Activated naive CD8-positive, alpha-beta T cell treated with anti-CD3 and anti-CD28 coated beads, Interleukin-2, amount 10 ng/mL, durations not matched to agents 7 days and 5 days (primary cell): ENCODE data around the gene CYREN. TPM values are rescaled to one million over a fixed set of nuclear protein-coding genes. Genes with fewer than 3 reads are reported as not detected.

Experiments used
- ATAC-seq: fragments of 150-1000 bp; cut with Tn5 transposase; one replicate; pipeline ENCODE4 v1.10.0; 2021; ENCODE audit warnings: low read depth, moderate library complexity
- POLR2A ChIA-PET: fragments of 350-600 bp; sonication (Branson Sonifier 250); formaldehyde crosslinking; loops from one replicate; lab custom pipeline; 2021; ENCODE audit warnings: antibody characterized with exemption; lab: Charles Lee
- DNase-seq: peaks from one replicate; pipeline ENCODE4 v3.0.0; 2021
- H3K27ac Mint-ChIP-seq: one replicate; pipeline ENCODE4 v1.8.0; 2022; ENCODE audit warnings: mild to moderate bottlenecking, mixed read lengths
- H3K27me3 Mint-ChIP-seq: one replicate; pipeline ENCODE4 v1.8.0; 2022; ENCODE audit warnings: mild to moderate bottlenecking, moderate library complexity, mixed read lengths
- H3K36me3 Mint-ChIP-seq: one replicate; pipeline ENCODE4 v1.8.0; 2021; ENCODE audit warnings: mild to moderate bottlenecking, mixed read lengths
- H3K4me1 Mint-ChIP-seq: one replicate; pipeline ENCODE4 v1.8.0; 2021; ENCODE audit warnings: mixed read lengths
- H3K4me3 Mint-ChIP-seq: one replicate; pipeline ENCODE4 v1.8.0; 2022; ENCODE audit warnings: mild to moderate bottlenecking, moderate library complexity, mixed read lengths
- H3K9me3 Mint-ChIP-seq: one replicate; pipeline ENCODE4 v1.8.0; 2021; ENCODE audit warnings: mixed read lengths
- total RNA-seq, 2 experiments: library from RNA; stranded (reverse); gene quantifications; one replicate each; pipeline ENCODE4 v1.2.3, GENCODE V29; 2021

The CYREN gene
- total RNA-seq, 2 experiments from 2014 or later, result 39.6 to 40.8 TPM

- Mint-ChIP-seq H3K27me3 (peaks cover 1% of the 10 kb centered on the region), H3K36me3 (peaks cover 10% of the 10 kb centered on the region), H3K4me3 (no peak overlapping the region), H3K9me3 (no peaks in the 10 kb centered on the region), H3K4me1 (peaks cover 17% of the 10 kb centered on the region), H3K27ac (no peak overlapping the region)
- DNase-seq, result no peak
- ATAC-seq, result no peak
- POLR2A ChIA-PET, result no interaction called here
Observed at GRCh38 chr7:135206941-135207391, 36.5 kb upstream of the CYREN start.

DNA sequence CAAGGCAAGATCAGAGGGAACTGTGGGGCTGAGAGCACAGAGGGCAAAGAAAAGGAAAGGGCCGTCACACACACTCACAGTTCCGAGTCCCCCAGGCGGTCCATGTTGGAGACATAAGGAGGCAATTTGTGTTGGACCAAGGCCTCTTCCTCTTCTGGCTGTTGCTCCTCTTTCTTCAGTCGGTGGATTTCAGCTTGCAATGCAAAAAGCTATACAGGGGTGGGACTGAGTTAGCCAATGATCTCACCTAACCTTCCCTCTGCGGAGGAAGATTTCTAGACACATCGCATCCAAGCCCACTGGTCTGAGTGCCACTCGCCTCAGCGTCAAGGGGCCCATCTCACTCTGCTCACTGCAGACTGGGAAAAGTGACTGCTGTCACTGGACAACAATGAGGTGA lies 35.3 kb upstream of the CYREN start:
- H3K36me3 Mint-ChIP-seq, result peaks cover 14% of the 10 kb centered on the region
- H3K9me3 Mint-ChIP-seq, result no peaks in the 10 kb centered on the region
- H3K27ac Mint-ChIP-seq, result no peak overlapping the region
- POLR2A ChIA-PET, result no interaction called here
- ATAC-seq, result no peak
- peaks cover 19% of the 10 kb centered on the region for H3K4me1 Mint-ChIP-seq
- H3K4me3 Mint-ChIP-seq, result no peak overlapping the region
- H3K27me3 Mint-ChIP-seq, result no peaks in the 10 kb centered on the region
- no peak for DNase-seq

DNA sequence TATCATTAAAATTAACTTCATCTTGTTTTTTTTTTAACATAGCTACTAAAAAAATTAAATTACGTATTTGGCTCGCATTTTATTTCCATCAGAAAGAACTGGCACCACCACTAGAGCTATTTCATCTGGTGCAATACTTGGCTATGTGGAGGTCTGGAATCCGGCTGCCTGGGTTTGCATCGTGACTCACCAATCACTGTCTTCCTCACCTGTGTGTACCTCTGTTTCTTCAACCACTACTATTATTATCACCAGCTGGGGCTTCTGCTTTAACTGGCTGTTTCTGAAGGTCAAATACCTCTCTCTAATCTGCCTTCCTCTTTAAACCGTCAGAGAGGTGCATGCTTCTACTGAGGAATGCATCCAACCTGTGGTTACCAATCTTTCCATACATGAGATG lies 34.4 kb upstream of the CYREN start:
- Mint-ChIP-seq H3K4me1 (peaks cover 16% of the 10 kb centered on the region), H3K9me3 (no peaks in the 10 kb centered on the region), H3K36me3 (peaks cover 14% of the 10 kb centered on the region), H3K4me3 (no peak overlapping the region), H3K27ac (no peak overlapping the region), H3K27me3 (no peaks in the 10 kb centered on the region)
- POLR2A ChIA-PET, result no interaction called here
- DNase-seq, result no peak
- no peak for ATAC-seq

DNA sequence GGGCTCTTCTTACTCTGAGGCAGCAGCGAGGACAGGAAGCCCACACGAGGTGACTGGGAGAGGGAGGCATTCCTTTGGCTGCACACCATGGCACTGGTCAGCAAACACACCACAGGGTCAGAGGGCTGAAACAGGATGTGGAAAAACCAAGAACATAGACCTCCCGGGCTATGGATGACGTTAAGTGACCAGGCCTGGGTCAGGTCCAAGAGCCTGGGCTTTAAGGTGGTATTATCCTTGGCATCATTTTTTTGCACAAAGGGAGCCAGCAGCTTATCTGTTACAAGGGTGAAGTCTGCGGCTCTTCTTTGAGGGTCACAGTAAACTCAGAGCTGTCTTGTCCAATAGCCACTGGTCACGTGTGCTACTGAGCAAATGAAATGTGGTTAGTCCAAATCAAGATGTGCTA lies 33.8 kb upstream of the CYREN start:
- Mint-ChIP-seq H3K27ac (no peak overlapping the region), H3K36me3 (peaks cover 15% of the 10 kb centered on the region), H3K27me3 (no peaks in the 10 kb centered on the region), H3K4me3 (no peak overlapping the region), H3K9me3 (no peaks in the 10 kb centered on the region), H3K4me1 (peaks cover 15% of the 10 kb centered on the region)
- POLR2A ChIA-PET, result no interaction called here
- DNase-seq (no peak), ATAC-seq (no peak)

DNA sequence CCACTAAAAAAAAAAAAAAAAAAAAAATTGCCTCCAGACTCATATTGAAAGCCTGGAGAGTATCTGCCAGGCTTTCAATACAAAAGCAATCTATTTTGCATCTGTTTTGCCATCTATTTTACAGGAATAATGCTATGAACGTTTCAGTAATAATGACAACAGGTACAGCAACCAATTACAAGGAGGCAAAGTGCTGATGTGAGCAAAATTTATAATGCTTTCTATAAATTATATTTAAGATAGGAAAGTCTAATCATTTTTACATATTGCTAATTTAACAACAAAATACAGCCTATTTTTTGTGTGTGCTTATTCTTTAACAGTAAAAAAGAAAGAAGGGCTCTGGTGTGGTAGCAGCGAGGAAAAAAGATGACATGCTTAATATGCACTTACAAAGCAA lies 30.8 kb upstream of the CYREN start:
- no peak for ATAC-seq
- DNase-seq, result no peak
- no peak overlapping the region for H3K27ac Mint-ChIP-seq
- POLR2A ChIA-PET, result no interaction called here
- peaks cover 17% of the 10 kb centered on the region for H3K36me3 Mint-ChIP-seq
- no peak overlapping the region for H3K4me3 Mint-ChIP-seq
- peaks cover 11% of the 10 kb centered on the region for H3K4me1 Mint-ChIP-seq
- no peaks in the 10 kb centered on the region for H3K27me3 Mint-ChIP-seq
- no peaks in the 10 kb centered on the region for H3K9me3 Mint-ChIP-seq

DNA sequence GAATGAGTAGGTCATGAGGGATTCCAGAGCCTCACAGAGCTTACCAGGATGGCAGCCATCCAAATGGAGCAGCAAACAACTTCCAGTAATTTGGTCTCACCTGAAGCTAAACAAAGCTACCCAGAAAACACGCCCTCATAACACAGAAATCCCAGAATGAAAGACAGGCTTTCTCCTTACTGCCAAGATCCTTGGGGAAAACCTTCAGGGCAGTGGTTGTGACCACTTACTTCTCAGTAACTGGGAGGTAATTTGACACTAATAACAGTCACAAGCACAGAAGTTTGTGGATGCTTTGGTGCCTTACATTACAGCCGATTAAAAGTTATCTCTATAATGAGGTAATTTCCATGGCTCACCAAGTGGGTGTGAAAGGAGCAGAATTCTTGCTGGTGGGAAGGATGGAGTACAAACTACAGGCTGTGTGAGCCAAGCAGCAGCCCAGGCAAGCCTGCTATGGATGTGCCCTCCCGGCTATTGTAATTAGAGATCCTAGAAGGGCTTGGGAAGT lies 30.4 kb upstream of the CYREN start:
- ATAC-seq, result no peak
- POLR2A ChIA-PET, result no interaction called here
- H3K9me3 Mint-ChIP-seq, result no peaks in the 10 kb centered on the region
- H3K4me1 Mint-ChIP-seq, result peaks cover 11% of the 10 kb centered on the region
- no peak overlapping the region for H3K27ac Mint-ChIP-seq
- no peak overlapping the region for H3K4me3 Mint-ChIP-seq
- DNase-seq, result no peak
- H3K36me3 Mint-ChIP-seq, result peaks cover 17% of the 10 kb centered on the region
- H3K27me3 Mint-ChIP-seq, result no peaks in the 10 kb centered on the region

GRCh38 chr7:135199439-135199838 lies 28.9 kb upstream of the CYREN start:
- no peak overlapping the region for H3K27ac Mint-ChIP-seq
- H3K9me3 Mint-ChIP-seq, result no peaks in the 10 kb centered on the region
- no peak for DNase-seq
- no peaks in the 10 kb centered on the region for H3K27me3 Mint-ChIP-seq
- H3K4me3 Mint-ChIP-seq, result no peak overlapping the region
- peaks cover 11% of the 10 kb centered on the region for H3K4me1 Mint-ChIP-seq
- peaks cover 14% of the 10 kb centered on the region for H3K36me3 Mint-ChIP-seq
- ATAC-seq, result no peak
- POLR2A ChIA-PET, result no interaction called here

- Mint-ChIP-seq H3K27ac (no peak overlapping the region), H3K9me3 (no peaks in the 10 kb centered on the region), H3K4me3 (no peak overlapping the region), H3K36me3 (peaks cover 8% of the 10 kb centered on the region), H3K4me1 (peaks cover 7% of the 10 kb centered on the region), H3K27me3 (no peaks in the 10 kb centered on the region)
- POLR2A ChIA-PET, result interaction anchor here (1.7 kb wide), 1 partner anchor 12 kb away, joined by 5 read pairs; the partner anchor contains the start of gene WDR91
- no peak for DNase-seq
- no peak for ATAC-seq
Observed at GRCh38 chr7:135197906-135198655, 27.6 kb upstream of the CYREN start.

- no peaks in the 10 kb centered on the region for H3K27me3 Mint-ChIP-seq
- ATAC-seq (no peak), DNase-seq (no peak)
- H3K36me3 Mint-ChIP-seq, result peaks cover 8% of the 10 kb centered on the region
- H3K27ac Mint-ChIP-seq, result no peak overlapping the region
- no peaks in the 10 kb centered on the region for H3K9me3 Mint-ChIP-seq
- no peak overlapping the region for H3K4me3 Mint-ChIP-seq
- POLR2A ChIA-PET, result interaction anchor here (1.7 kb wide), 1 partner anchor 13 kb away, joined by 5 read pairs; the partner anchor contains the start of gene WDR91
- peaks cover 5% of the 10 kb centered on the region for H3K4me1 Mint-ChIP-seq
Observed at GRCh38 chr7:135197343-135197742, 26.8 kb upstream of the CYREN start.

GRCh38 chr7:135195968-135196629 lies 25.6 kb upstream of the CYREN start:
- POLR2A ChIA-PET, result no interaction called here
- Mint-ChIP-seq H3K9me3 (no peaks in the 10 kb centered on the region), H3K27me3 (no peaks in the 10 kb centered on the region), H3K4me1 (peaks cover 2% of the 10 kb centered on the region), H3K36me3 (peaks cover 7% of the 10 kb centered on the region), H3K4me3 (no peak overlapping the region), H3K27ac (no peak overlapping the region)
- no peak for ATAC-seq
- no peak for DNase-seq

GRCh38 chr7:135195156-135195555 lies 24.6 kb upstream of the CYREN start:
- no peak for ATAC-seq
- Mint-ChIP-seq H3K4me1 (peaks cover 2% of the 10 kb centered on the region), H3K27me3 (no peaks in the 10 kb centered on the region), H3K36me3 (peaks cover 10% of the 10 kb centered on the region), H3K9me3 (no peaks in the 10 kb centered on the region), H3K4me3 (no peak overlapping the region), H3K27ac (no peak overlapping the region)
- no peak for DNase-seq
- POLR2A ChIA-PET, result no interaction called here

DNA sequence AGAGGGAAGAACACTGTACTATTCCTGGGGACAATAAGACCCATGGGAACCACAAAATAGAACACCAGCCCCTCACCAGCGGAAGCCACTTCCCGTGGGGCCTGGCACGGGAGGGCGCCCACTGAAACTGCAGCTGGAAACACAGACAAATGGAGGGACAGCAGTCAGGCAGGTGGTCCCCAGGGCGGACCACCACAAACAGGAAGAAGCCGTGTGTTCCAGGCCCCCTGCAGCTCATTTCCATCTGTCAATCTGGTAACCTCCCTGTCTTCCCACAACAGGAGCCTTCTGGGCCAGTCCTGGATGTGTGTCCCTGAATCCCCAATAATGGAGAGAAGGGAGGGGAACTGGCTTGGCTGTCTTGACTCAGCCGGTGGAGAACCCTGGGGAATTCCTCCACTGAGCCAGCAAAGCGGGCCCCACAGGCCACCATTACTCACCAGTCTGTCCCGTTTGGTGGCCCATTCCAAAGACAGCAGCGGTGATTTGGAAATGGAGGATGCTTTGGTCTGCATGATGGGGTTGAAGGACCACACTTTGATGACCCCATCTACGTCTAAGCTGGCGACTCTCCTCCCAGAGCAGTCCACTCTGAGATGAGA lies 24.1 kb upstream of the CYREN start:
- POLR2A ChIA-PET, result no interaction called here
- Mint-ChIP-seq H3K4me3 (no peak overlapping the region), H3K4me1 (peaks cover 2% of the 10 kb centered on the region), H3K27ac (no peak overlapping the region), H3K9me3 (no peaks in the 10 kb centered on the region), H3K27me3 (no peaks in the 10 kb centered on the region), H3K36me3 (peaks cover 10% of the 10 kb centered on the region)
- no peak for DNase-seq
- ATAC-seq, result no peak

GRCh38 chr7:135193615-135194081 lies 23.1 kb upstream of the CYREN start:
- H3K27ac Mint-ChIP-seq, result no peak overlapping the region
- ATAC-seq (no peak), DNase-seq (no peak)
- H3K27me3 Mint-ChIP-seq, result no peaks in the 10 kb centered on the region
- peaks cover 2% of the 10 kb centered on the region for H3K4me1 Mint-ChIP-seq
- no peak overlapping the region for H3K4me3 Mint-ChIP-seq
- peaks cover 11% of the 10 kb centered on the region for H3K36me3 Mint-ChIP-seq
- H3K9me3 Mint-ChIP-seq, result no peaks in the 10 kb centered on the region
- POLR2A ChIA-PET, result no interaction called here
